Ammon's horn (tissue), 1 donor: ENCODE measurements around the gene TOR1B.

Experiments
- DNase-seq: peaks from one replicate; pipeline ENCODE4 v3.0.0-alpha.2; 2016; ENCODE audit warnings: low spot score

Gene TOR1B

DNA sequence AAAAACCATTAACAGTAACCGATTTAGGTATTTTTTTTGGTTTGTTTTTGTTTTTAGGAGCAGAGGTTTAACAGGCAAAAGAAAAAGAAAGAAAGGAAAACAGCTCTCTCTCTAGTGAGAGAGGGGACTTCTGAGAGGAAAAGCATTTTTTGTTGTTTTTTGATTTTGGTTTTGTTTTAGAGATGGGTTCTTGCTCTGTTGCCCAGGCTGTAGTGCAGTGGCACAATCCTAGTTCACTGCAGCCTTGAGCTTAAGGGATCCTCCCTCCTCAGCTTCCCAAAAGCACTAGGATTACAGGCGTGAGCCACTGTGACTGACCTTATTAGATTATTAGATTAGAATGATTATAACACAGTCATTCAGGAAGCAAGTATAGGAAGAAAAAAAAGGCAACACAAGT lies 42.4 kb downstream of the TOR1B start:
- no peak for DNase-seq

DNA sequence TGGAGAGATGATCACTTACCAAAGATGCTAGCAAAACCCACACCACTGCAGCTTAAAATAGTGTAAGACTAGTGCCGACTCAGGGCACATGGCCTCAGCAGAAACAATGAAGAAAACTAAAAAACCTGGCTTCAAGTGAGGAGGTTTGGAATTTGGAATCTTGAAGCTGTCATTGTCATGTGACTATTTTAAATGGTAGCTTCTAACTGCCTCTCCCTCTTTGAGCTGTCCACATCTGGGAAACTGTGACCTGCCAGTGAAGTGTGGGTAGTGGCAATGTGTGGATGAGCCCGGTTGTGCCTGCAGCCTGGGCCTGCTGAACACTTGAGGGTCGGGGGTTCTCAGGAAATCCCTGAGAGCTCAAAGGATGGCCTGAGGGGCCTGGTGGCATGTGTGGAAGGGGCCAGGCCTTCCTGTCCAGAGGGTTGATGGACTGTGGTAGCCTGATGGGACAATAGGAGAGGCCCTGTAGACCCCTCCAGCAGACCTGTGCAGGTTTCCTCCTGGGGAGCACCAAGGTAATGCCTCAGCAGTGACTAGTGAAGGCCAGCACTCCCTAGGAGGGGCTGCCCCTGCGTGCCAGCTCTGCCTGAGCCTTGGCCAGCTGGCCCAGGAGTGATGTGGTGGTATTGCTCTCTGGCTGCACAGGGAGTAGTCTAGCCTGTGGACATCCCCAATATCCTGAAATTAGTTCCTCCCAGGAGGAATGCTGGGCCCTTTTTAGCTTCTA lies 45.9 kb downstream of the TOR1B start:
- DNase-seq = no peak

DNA sequence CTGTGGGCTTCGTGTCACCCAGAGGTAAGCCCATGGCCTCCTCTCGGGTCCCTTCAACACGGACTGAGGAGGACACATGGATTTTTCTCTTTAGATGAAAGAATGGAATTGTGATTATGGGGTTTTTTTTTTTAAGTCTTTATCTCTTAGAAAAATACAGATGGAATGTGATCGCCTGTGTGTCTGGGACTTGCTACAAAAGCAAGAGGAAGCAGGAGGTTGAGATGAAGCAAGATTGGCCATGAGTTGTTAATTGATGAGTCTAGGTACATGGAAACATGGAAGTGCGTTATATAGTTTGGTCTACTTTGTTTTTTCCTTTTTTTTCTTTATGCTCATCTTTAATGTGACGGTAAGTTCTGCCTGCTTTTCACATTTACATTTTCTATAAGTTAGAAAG lies 46.9 kb downstream of the TOR1B start:
- no peak for DNase-seq

DNA sequence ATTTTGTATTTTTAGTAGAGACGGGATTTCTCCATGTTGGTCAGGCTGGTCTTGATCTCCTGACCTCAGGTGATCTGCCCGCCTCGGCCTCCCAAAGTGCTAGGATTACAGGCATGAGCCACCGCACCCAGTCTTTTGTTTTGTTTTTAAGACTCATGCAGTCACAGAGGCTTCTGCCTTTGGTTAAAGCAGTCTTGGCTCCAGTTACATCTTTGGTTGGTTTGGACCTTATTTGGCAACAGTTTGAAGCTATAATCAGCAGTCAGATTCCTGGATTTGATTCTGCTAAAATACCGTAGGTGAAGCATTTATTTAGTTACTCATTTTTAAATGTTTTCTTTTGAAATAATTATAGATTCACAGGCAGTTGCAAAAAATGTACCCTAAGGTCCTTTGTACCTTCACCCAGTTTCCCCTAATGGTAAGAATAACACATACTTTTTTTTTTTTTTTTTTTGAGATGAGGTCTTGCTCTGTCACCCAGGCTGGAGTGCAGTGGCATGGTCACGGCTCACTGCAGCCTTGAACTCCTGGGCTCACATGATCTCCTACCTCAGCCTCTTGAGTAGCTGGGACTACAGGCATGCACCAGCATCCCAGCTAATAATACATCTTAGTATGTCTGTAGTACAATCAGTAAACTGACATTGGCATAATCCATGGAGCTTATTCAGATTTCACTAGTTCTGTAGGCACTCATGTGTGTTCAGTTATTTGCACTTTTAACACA lies 48.0 kb downstream of the TOR1B start:
- DNase-seq = no peak

DNA sequence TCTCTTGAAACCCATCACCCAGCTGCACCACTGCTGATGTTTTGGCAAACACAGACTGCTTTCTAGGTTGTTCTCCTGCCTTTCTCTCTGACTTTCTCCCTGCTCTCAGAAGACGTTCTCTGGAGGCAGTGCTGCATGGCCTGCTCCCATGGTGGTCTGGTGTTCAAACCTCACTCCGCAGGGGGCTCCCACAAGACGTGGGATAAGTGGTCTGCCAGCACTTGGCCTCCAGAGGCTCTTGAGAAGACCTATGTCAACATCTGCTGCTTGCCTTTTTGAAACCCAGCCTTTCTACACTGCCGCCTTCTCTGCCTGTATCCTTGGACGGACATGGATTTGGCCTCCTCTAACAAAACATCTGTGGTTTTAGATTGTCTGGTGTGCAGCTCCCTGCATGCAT lies 48.8 kb downstream of the TOR1B start:
- DNase-seq = no peak

DNA sequence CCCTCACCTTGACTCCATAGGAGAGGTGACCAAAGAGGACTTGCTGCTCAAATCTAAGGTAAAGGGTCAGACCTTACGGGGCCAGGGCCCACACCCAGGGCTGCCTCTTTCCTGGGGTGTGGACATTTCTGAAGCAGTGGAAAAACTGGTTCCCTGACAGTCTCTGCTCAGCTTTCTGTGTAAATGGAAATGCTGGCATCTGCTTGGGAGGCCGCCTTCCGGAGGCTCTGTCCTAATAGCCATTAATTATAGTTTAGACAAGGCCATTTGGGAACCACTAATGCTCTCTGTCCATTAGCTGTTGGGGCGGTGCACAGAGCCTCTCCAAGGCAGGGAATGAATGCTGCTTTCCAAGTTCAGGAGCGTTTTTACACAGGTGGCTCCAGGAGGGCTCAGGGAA lies 49.6 kb downstream of the TOR1B start:
- DNase-seq = no peak

DNA sequence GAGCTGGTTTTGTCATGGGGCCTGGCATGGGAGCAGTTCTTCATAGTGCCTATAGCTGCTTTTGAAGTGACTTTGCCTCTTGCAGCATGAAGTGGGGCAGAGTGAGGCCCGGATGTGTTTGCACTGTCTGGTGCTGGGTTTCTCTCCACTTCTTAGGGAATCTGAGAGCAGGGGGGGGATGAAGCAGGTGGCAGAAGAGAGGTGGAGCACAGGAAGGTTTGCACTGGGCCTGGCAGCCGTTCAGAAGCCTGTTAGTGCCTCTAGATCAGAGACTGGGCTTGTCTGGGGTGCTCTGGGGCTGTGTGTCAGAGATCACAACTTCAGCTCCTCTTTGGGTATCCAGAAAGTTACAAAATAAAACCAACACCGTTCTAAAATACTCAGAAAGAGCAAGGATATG lies 50.6 kb downstream of the TOR1B start:
- DNase-seq = no peak

DNA sequence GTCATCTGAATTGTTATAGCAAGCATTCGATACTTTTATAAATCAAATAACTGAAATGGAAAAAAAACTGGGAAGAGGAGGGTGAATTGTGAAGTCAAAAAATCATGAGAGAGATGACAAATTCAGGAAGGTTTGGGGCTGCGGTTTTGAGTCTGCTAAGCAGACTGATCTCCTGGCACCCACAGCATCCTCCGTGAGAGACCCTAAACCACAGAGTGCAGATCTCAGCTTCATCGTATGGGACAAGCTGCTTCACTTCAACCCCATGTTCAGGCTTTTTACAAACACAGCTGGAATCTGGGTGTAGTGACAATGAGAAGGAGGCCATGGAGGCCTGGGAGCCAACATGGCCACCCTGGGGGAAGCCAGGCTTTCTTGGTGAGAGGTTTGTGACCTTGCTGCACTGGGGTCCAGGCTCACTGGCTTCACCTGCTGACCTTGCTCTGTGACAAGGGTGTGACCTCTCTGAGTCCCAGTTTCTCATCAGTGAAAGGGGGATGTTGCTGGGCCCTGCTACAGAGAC lies 51.7 kb downstream of the TOR1B start:
- DNase-seq = no peak

DNA sequence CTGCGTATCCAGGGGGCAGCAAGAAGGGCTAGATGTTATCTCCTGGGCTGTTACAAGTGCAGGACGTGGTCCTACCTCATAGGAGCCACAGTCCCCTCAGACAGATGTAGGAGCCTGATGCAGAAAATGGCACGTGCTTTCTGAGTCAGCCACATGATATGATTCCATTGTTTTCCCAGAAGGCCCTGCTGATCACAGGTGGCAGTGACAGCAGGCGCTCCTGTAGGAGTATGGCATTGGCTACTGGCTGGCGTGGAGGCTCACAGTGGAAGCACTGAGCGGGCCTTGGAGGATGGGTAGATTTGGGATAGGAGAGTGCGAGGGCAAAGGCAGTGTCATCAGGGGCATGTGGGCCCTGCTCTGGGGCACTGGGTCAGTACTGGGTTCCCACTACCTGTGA lies 54.2 kb downstream of the TOR1B start:
- DNase-seq = no peak

DNA sequence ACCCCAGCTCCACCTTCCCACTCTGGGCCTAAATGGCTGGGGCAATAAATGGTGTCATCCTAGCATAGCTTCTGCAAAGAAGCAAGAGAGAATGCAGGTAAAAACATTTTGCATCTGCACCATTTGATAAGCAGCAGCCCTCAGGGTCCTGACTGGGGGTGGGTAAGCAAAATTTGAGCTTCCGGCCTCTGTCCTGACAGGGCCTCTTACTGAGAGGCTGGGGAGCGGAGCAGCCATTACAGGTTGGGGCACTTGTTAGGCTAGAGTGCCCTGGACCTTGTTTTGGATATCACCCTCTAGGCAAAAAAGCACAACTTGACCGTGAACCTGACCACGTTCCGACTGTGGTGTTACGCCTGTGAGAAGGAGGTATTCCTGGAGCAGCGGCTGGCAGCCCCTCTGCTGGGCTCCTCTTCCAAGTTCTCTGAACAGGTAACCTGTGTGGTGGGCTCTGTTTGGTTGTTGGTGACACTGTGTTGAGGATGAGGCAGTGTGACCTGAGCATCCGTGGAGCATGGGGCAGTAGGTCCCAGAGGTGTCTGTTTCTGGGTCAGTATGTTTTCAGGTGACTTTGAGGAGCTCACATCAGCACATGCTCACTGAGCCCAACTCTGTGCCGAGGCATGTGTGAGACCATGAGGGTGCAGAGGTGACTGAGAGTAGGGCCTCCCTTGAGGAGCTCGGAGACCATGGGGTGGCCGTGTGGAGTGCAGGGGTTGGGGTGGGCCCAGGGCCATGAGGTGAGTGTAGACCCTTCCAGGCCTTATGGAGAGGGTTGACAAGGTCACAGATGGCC lies 55.4 kb downstream of the TOR1B start:
- DNase-seq = no peak
